ENCODE measurements around the gene HIRIP3.

HIRIP3 gene

GRCh38 chr16:29994600-29995323 lies 655 bp downstream of the HIRIP3 start:
- DNase-seq, result peak; percentile 30
- Histone ChIP-seq H3K27me3 (replicated peaks) (no peaks in the 10 kb centered on the region), H3K4me3 (ENCODE audit: low read depth, low read length) (peak overlapping the region; percentile 97), H3K36me3 (replicated peaks) (peaks cover 35% of the 10 kb centered on the region), H3K27ac (peak overlapping the region; percentile 74)
- in situ Hi-C loops (cut with HindIII; ENCODE audit: low pct_ligation_motif_present, low sequenced_read_pairs), result no loop called here
- TF ChIP-seq CTCF (IDR thresholded peaks at IDR 0.05; ENCODE audit: low read depth, low read length, missing control alignments), result no peak

- H3K27ac ChIP-seq, result no peak overlapping the region
- H3K4me3 ChIP-seq (ENCODE audit: low read depth, low read length), result no peak overlapping the region
- peaks cover 41% of the 10 kb centered on the region for H3K36me3 ChIP-seq (replicated peaks)
- in situ Hi-C loops (cut with HindIII; ENCODE audit: low pct_ligation_motif_present, low sequenced_read_pairs), result no loop called here
- H3K27me3 ChIP-seq (replicated peaks), result no peaks in the 10 kb centered on the region
- no peak for TF ChIP-seq CTCF (IDR thresholded peaks at IDR 0.05; ENCODE audit: low read depth, low read length, missing control alignments)
- no peak for DNase-seq
Measured at GRCh38 chr16:29993903-29994599, 1.4 kb downstream of the HIRIP3 start.

GRCh38 chr16:29993191-29993902 lies 2.1 kb downstream of the HIRIP3 start:
- DNase-seq, result no peak
- Histone ChIP-seq H3K36me3 (replicated peaks) (peaks cover 46% of the 10 kb centered on the region), H3K27me3 (replicated peaks) (no peaks in the 10 kb centered on the region), H3K4me3 (ENCODE audit: low read depth, low read length) (no peak overlapping the region), H3K27ac (no peak overlapping the region)
- TF ChIP-seq CTCF (IDR thresholded peaks at IDR 0.05; ENCODE audit: low read depth, low read length, missing control alignments), result no peak
- in situ Hi-C loops (cut with HindIII; ENCODE audit: low pct_ligation_motif_present, low sequenced_read_pairs), result no loop called here

GRCh38 chr16:29992344-29992967 lies 3.0 kb downstream of the HIRIP3 start:
- H3K27me3 ChIP-seq (replicated peaks), result no peaks in the 10 kb centered on the region
- no peak for TF ChIP-seq CTCF (IDR thresholded peaks at IDR 0.05; ENCODE audit: low read depth, low read length, missing control alignments)
- no peak overlapping the region for H3K4me3 ChIP-seq (ENCODE audit: low read depth, low read length)
- H3K36me3 ChIP-seq (replicated peaks), result peaks cover 55% of the 10 kb centered on the region
- no peak for DNase-seq
- no peak overlapping the region for H3K27ac ChIP-seq
- in situ Hi-C loops (cut with HindIII; ENCODE audit: low pct_ligation_motif_present, low sequenced_read_pairs), result no loop called here

- peaks cover 64% of the 10 kb centered on the region for H3K36me3 ChIP-seq (replicated peaks)
- no peaks in the 10 kb centered on the region for H3K27me3 ChIP-seq (replicated peaks)
- TF ChIP-seq CTCF (IDR thresholded peaks at IDR 0.05; ENCODE audit: low read depth, low read length, missing control alignments), result no peak
- DNase-seq, result no peak
- in situ Hi-C loops (cut with HindIII; ENCODE audit: low pct_ligation_motif_present, low sequenced_read_pairs), result no loop called here
- H3K4me3 ChIP-seq (ENCODE audit: low read depth, low read length), result no peak overlapping the region
- no peak overlapping the region for H3K27ac ChIP-seq
Measured at GRCh38 chr16:29991571-29991904, 3.9 kb downstream of the HIRIP3 start.

Data from brain microvascular endothelial cell (primary cell).